Smooth muscle cell (in vitro differentiated cells): ENCODE data around the gene LRP1-AS. TPM values are rescaled to one million over a fixed set of nuclear protein-coding genes. Genes with fewer than 3 reads are reported as not detected.

ENCODE experiments used
- DNase-seq: peaks from one replicate; lab custom pipeline; 2025; ENCODE audit not compliant: unreplicated experiment; lab: John Stamatoyannopoulos, UW
- H2AFZ ChIP-seq: fragments of 200-600 bp; sonication (generic); 2 replicates; pipeline ENCODE4 v1.6.0; 2016; ENCODE audit warnings: antibody characterized with exemption, low read depth, mild to moderate bottlenecking
- H3F3A ChIP-seq: fragments of 200-600 bp; sonication (generic); 2 replicates; pipeline ENCODE4 v1.6.0; 2017; ENCODE audit warnings: antibody characterized with exemption, low read depth
- H3K27ac ChIP-seq: fragments of 200-600 bp; sonication (generic); 2 replicates; pipeline ENCODE4 v1.5.1; 2016; ENCODE audit warnings: low read depth, mild to moderate bottlenecking
- H3K27me3 ChIP-seq: fragments of 200-600 bp; sonication (generic); 2 replicates; pipeline ENCODE4 v1.6.1; 2016; ENCODE audit warnings: low read depth, mild to moderate bottlenecking
- H3K36me3 ChIP-seq: fragments of 200-600 bp; sonication (generic); 2 replicates; pipeline ENCODE4 v1.5.1; 2016; ENCODE audit warnings: low read depth
- H3K4me1 ChIP-seq: fragments of 200-600 bp; sonication (generic); 2 replicates; pipeline ENCODE4 v1.5.1; 2016; ENCODE audit warnings: low read depth
- H3K4me2 ChIP-seq: fragments of 200-600 bp; sonication (generic); 2 replicates; pipeline ENCODE4 v1.6.0; 2016; ENCODE audit warnings: mild to moderate bottlenecking
- H3K4me3 ChIP-seq: fragments of 200-600 bp; sonication (generic); 2 replicates; pipeline ENCODE4 v1.5.1; 2016; ENCODE audit warnings: mild to moderate bottlenecking
- H3K79me2 ChIP-seq: fragments of 200-600 bp; sonication (generic); 2 replicates; pipeline ENCODE4 v1.6.0; 2016; ENCODE audit warnings: low read depth, mild to moderate bottlenecking
- H3K9ac ChIP-seq: fragments of 200-600 bp; sonication (generic); 2 replicates; pipeline ENCODE4 v1.6.0; 2016; ENCODE audit warnings: low read depth
- H3K9me3 ChIP-seq: fragments of 200-600 bp; sonication (generic); replicated peaks from 2 replicates; pipeline ENCODE4 v1.5.1; 2016; ENCODE audit warnings: low read depth
- H4K20me1 ChIP-seq: fragments of 200-600 bp; sonication (generic); 2 replicates; pipeline ENCODE4 v1.6.0; 2016; ENCODE audit warnings: low read depth
- CTCF ChIP-seq: fragments of 200-600 bp; sonication (generic); IDR thresholded peaks from 2 replicates; pipeline ENCODE4 v1.5.1; 2017; ENCODE audit warnings: borderline replicate concordance, mild to moderate bottlenecking, antibody characterized with exemption; ENCODE audit not compliant: insufficient read depth, poor library complexity, severe bottlenecking
- WGBS: methylation state at CpG from one replicate; pipeline ENCODE4 v1.1.7; 2016; ENCODE audit warnings: low lambda C conversion rate; 5-methylcytosine and 5-hydroxymethylcytosine counted together
- polyA plus RNA-seq: library from polyadenylated mRNA; unstranded; fragments of >200 nt; fragmentation: Nextera tagmentation; extraction: Ambion mirVana; gene quantifications from 2 replicates; pipeline ENCODE4 v1.2.1, GENCODE V29; 2016
- total RNA-seq: library from RNA; depleted of rRNA; stranded (reverse); fragments of >200 nt; gene quantifications from 2 replicates; pipeline ENCODE4 v1.2.3, GENCODE V29; 2014

The LRP1-AS gene
- not detected in 2 replicates for total RNA-seq
- polyA plus RNA-seq = not detected in 2 replicates

GRCh38 chr12:57146961-57147944, at the start of gene LRP1-AS:
TSS of gene LRP1-AS (minus strand) at chr12:57147619.
- DNase-seq = no peak
- peak within 1 kb of the TSS; percentile 7 for H3K9ac ChIP-seq
- H3K4me2 ChIP-seq = peak within 1 kb of the TSS; percentile 70
- H3K4me1 ChIP-seq = no peaks in the 10 kb centered on the region
- H3K36me3 ChIP-seq = no peaks in the 10 kb centered on the region
- WGBS = 56% methylated on average over 7 of the region's 8 CpGs
- peaks cover 33% of the 10 kb centered on the region for H3K79me2 ChIP-seq
- H3K9me3 ChIP-seq = no peaks in the 10 kb centered on the region
- peak within 1 kb of the TSS; percentile 41 for H3K27ac ChIP-seq
- no peaks in the 10 kb centered on the region for H3K27me3 ChIP-seq
- peaks cover 100% of the 10 kb centered on the region for H4K20me1 ChIP-seq
- peak within 1 kb of the TSS; percentile 9 for H3K4me3 ChIP-seq
- H3F3A ChIP-seq = peaks cover 15% of the 10 kb centered on the region
- no peak for TF ChIP-seq CTCF
- H2AFZ ChIP-seq = no peak within 1 kb of the TSS

- DNase-seq = no peak
- Histone ChIP-seq H3K79me2 (no peaks in the 10 kb centered on the region), H3K4me1 (no peaks in the 10 kb centered on the region), H3K9ac (no peak overlapping the region), H3K9me3 (no peaks in the 10 kb centered on the region), H3K27ac (no peak overlapping the region), H3K36me3 (peaks cover 6% of the 10 kb centered on the region), H2AFZ (no peak overlapping the region), H3K4me2 (no peak overlapping the region), H3F3A (no peaks in the 10 kb centered on the region), H4K20me1 (peaks cover 32% of the 10 kb centered on the region), H3K4me3 (no peak overlapping the region), H3K27me3 (no peaks in the 10 kb centered on the region)
- WGBS = 97% methylated on average over 22 of the region's 22 CpGs
- TF ChIP-seq CTCF = no peak
These were observed 49.5 kb upstream of the LRP1-AS start for GRCh38 chr12:57196956-57197355.

- Histone ChIP-seq H2AFZ (no peak overlapping the region), H3F3A (no peaks in the 10 kb centered on the region), H3K4me2 (no peak overlapping the region), H3K36me3 (peaks cover 6% of the 10 kb centered on the region), H3K79me2 (no peaks in the 10 kb centered on the region), H3K9me3 (no peaks in the 10 kb centered on the region), H4K20me1 (peaks cover 32% of the 10 kb centered on the region), H3K27me3 (no peaks in the 10 kb centered on the region), H3K4me3 (no peak overlapping the region), H3K27ac (no peak overlapping the region), H3K9ac (no peak overlapping the region), H3K4me1 (no peaks in the 10 kb centered on the region)
- 97% methylated on average over 4 of the region's 4 CpGs for WGBS
- TF ChIP-seq CTCF = no peak
- no peak for DNase-seq
These were observed 49.0 kb upstream of the LRP1-AS start for GRCh38 chr12:57196439-57196838.
